ENCODE results near the gene CABP2.

Gene CABP2

GRCh38 chr11:67539550-67539949, 16.3 kb upstream of the CABP2 start:
- Histone ChIP-seq H3K36me3 (ENCODE audit: control insufficient read depth, insufficient read depth, low read length) (no peaks in the 10 kb centered on the region), H3K4me3 (ENCODE audit: low read depth, low read length) (no peak overlapping the region), H3K9ac (no peak overlapping the region), H3K79me2 (no peaks in the 10 kb centered on the region), H3K27me3 (ENCODE audit: control insufficient read depth, insufficient read depth, low read length) (no peaks in the 10 kb centered on the region), H3K4me1 (no peaks in the 10 kb centered on the region), H3K27ac (no peak overlapping the region), H2AFZ (no peak overlapping the region), H3K4me2 (ENCODE audit: low read length) (no peak overlapping the region), H3K9me3 (ENCODE audit: control insufficient read depth, low read length) (no peaks in the 10 kb centered on the region)
- no peak for TF ChIP-seq CTCF (IDR thresholded peaks at IDR 0.05)

- no peak overlapping the region for H3K4me3 ChIP-seq (ENCODE audit: low read depth, low read length)
- no peaks in the 10 kb centered on the region for H3K27me3 ChIP-seq (ENCODE audit: control insufficient read depth, insufficient read depth, low read length)
- H3K9me3 ChIP-seq (ENCODE audit: control insufficient read depth, low read length), result no peaks in the 10 kb centered on the region
- no peak overlapping the region for H3K9ac ChIP-seq
- no peak overlapping the region for H2AFZ ChIP-seq
- no peak for TF ChIP-seq CTCF (IDR thresholded peaks at IDR 0.05)
- no peak overlapping the region for H3K27ac ChIP-seq
- H3K36me3 ChIP-seq (ENCODE audit: control insufficient read depth, insufficient read depth, low read length), result no peaks in the 10 kb centered on the region
- no peaks in the 10 kb centered on the region for H3K79me2 ChIP-seq
- no peaks in the 10 kb centered on the region for H3K4me1 ChIP-seq
- no peak overlapping the region for H3K4me2 ChIP-seq (ENCODE audit: low read length)
Measured at GRCh38 chr11:67538823-67539505, 15.7 kb upstream of the CABP2 start.

- H2AFZ ChIP-seq, result no peak overlapping the region
- no peak overlapping the region for H3K4me3 ChIP-seq (ENCODE audit: low read depth, low read length)
- no peaks in the 10 kb centered on the region for H3K27me3 ChIP-seq (ENCODE audit: control insufficient read depth, insufficient read depth, low read length)
- H3K9me3 ChIP-seq (ENCODE audit: control insufficient read depth, low read length), result no peaks in the 10 kb centered on the region
- H3K4me2 ChIP-seq (ENCODE audit: low read length), result no peak overlapping the region
- H3K4me1 ChIP-seq, result no peaks in the 10 kb centered on the region
- no peak overlapping the region for H3K9ac ChIP-seq
- TF ChIP-seq CTCF (IDR thresholded peaks at IDR 0.05), result no peak
- no peaks in the 10 kb centered on the region for H3K36me3 ChIP-seq (ENCODE audit: control insufficient read depth, insufficient read depth, low read length)
- no peak overlapping the region for H3K27ac ChIP-seq
- no peaks in the 10 kb centered on the region for H3K79me2 ChIP-seq
Measured at GRCh38 chr11:67538306-67538705, 15.1 kb upstream of the CABP2 start.

DNA sequence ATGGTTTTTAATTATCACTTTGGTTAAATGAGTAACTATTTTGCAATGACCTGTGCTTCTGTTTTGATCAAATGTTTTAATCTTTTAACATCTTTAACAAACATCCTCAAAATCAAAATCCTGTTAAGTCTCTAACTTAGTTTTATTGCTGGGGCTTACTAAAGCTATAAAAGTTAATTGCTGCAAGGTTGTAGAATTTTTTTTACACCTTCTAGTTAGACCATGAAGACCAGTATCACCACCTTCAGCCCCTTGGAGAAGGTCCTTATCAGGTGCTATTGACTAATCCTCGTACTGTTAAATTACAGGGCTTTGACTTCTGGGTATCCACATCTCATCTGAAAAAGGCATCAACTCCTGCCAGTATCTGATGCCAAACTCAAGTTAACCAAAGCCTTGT, 12.3 kb upstream of the CABP2 start:
- Histone ChIP-seq H3K79me2 (no peaks in the 10 kb centered on the region), H2AFZ (no peak overlapping the region), H3K27ac (no peak overlapping the region), H3K9ac (no peak overlapping the region), H3K4me2 (ENCODE audit: low read length) (no peak overlapping the region), H3K27me3 (ENCODE audit: control insufficient read depth, insufficient read depth, low read length) (no peaks in the 10 kb centered on the region), H3K4me1 (no peaks in the 10 kb centered on the region), H3K4me3 (ENCODE audit: low read depth, low read length) (no peak overlapping the region), H3K9me3 (ENCODE audit: control insufficient read depth, low read length) (no peaks in the 10 kb centered on the region), H3K36me3 (ENCODE audit: control insufficient read depth, insufficient read depth, low read length) (no peaks in the 10 kb centered on the region)
- no peak for TF ChIP-seq CTCF (IDR thresholded peaks at IDR 0.05)

GRCh38 chr11:67534070-67534679, 10.9 kb upstream of the CABP2 start:
- Histone ChIP-seq H3K27ac (no peak overlapping the region), H3K4me3 (ENCODE audit: low read depth, low read length) (no peak overlapping the region), H3K36me3 (ENCODE audit: control insufficient read depth, insufficient read depth, low read length) (no peaks in the 10 kb centered on the region), H3K9me3 (ENCODE audit: control insufficient read depth, low read length) (no peaks in the 10 kb centered on the region), H3K27me3 (ENCODE audit: control insufficient read depth, insufficient read depth, low read length) (no peaks in the 10 kb centered on the region), H3K4me2 (ENCODE audit: low read length) (no peak overlapping the region), H3K9ac (no peak overlapping the region), H2AFZ (no peak overlapping the region), H3K4me1 (no peaks in the 10 kb centered on the region), H3K79me2 (no peaks in the 10 kb centered on the region)
- no peak for TF ChIP-seq CTCF (IDR thresholded peaks at IDR 0.05)

Measured in parathyroid adenoma (tissue), 2 donors.